T-helper 2 cell treated with Interferon-gamma antibody and Interleukin-4, amounts not matched to agents 5 μg/mL and 100 μg/mL, for 36 hours (primary cell): Measurements from ENCODE around the gene EFNA4.

Experiments used
- DNase-seq: peaks from one replicate; pipeline ENCODE4 v3.0.0; 2021; ENCODE audit warnings: low spot score
- H3K27ac Mint-ChIP-seq: one replicate; pipeline ENCODE4 v1.8.0; 2021; ENCODE audit warnings: mild to moderate bottlenecking, mixed read lengths
- H3K27me3 Mint-ChIP-seq: one replicate; pipeline ENCODE4 v1.8.0; 2021; ENCODE audit warnings: low read depth, mixed read lengths
- H3K36me3 Mint-ChIP-seq: one replicate; pipeline ENCODE4 v1.8.0; 2021; ENCODE audit warnings: low read depth, mixed read lengths
- H3K4me1 Mint-ChIP-seq: one replicate; pipeline ENCODE4 v1.8.0; 2021; ENCODE audit warnings: low read depth, mixed read lengths
- H3K4me3 Mint-ChIP-seq: one replicate; pipeline ENCODE4 v1.8.0; 2022; ENCODE audit warnings: mild to moderate bottlenecking, moderate library complexity, mixed read lengths
- H3K9me3 Mint-ChIP-seq: one replicate; pipeline ENCODE4 v1.8.0; 2021; ENCODE audit warnings: mixed read lengths

The EFNA4 gene

DNA sequence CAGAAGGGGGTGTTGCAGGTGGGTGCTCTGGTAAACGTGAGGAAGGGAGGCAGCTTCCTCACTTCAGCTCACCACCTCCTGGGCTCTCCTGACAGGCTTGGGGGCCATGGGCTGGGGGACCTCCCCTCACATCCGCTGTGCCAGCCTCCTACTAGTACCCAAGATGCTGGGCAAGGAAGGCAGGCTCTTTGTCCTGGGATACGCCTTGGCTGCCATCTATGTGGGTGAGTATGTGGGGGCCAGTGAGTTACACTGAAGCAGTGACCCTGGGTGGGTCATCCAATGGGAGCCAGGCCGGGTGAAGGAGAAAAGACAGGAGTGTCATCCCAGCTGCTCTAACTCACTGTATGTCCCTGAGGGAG, 24.3 kb upstream of the EFNA4 start:
- peaks cover 14% of the 10 kb centered on the region for H3K27me3 Mint-ChIP-seq
- no peaks in the 10 kb centered on the region for H3K4me1 Mint-ChIP-seq
- no peak overlapping the region for H3K27ac Mint-ChIP-seq
- H3K4me3 Mint-ChIP-seq: no peak overlapping the region
- DNase-seq: no peak
- H3K36me3 Mint-ChIP-seq: no peaks in the 10 kb centered on the region
- no peaks in the 10 kb centered on the region for H3K9me3 Mint-ChIP-seq

DNA sequence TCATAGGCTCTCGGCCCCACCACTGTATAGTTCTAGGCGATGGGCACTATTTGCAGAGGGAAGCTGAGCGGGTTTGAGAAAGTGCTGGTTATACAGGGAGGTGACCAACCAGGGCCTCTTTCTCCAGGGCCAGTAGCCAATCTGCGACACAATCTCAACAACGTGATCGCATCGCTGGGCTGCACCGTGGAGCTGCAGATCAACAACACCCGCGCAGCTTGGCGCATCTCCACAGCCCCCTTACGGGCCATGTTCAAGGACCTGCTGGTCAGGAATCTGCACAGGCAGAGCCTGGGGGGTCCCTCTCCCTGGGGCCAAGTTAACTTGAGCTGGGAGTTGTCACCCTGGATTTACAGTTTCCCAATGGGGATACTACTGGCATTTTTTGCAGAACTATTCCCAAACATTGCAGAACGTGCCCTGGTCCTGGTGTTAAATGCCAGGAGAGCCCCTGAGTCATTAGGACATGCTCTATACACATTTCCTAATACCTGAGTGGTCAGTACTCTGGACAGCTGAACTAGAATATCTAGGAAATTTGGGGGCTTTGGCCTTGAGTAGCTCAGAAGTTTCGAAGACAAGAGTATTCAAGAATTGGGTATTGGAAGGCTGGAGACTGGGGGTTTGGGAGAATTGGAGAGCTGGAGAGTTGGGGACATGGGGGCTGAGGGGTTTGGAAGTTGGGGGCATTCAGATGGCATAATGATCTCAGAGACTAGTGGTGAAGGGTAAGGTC, 23.0 kb upstream of the EFNA4 start:
- Mint-ChIP-seq H3K36me3 (no peaks in the 10 kb centered on the region), H3K4me1 (peaks cover 9% of the 10 kb centered on the region), H3K27me3 (peaks cover 12% of the 10 kb centered on the region), H3K27ac (no peak overlapping the region), H3K4me3 (no peak overlapping the region), H3K9me3 (no peaks in the 10 kb centered on the region)
- DNase-seq: no peak

DNA sequence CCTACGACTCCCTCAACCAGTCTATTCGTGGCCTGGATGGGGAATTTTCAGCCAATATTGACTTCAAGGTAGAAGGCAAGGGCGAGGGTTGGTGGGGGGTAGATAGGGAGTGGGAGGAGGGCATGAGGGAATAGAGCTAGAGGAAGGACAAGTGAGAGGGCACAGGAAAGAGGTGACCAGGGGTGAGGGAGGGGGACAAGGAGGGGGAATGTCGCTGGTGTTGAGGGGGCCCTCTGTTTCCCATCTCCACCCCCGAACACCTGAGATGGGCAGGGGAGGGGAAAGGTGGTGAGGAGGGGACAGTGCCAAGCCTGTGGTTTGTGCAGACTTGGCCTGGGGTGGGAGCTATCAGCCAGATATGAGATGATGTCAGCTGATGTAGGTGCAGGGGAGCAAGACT, 20.8 kb upstream of the EFNA4 start:
- Mint-ChIP-seq H3K27me3 (peaks cover 12% of the 10 kb centered on the region), H3K27ac (no peak overlapping the region), H3K4me3 (no peak overlapping the region), H3K9me3 (no peaks in the 10 kb centered on the region), H3K36me3 (no peaks in the 10 kb centered on the region), H3K4me1 (peaks cover 9% of the 10 kb centered on the region)
- no peak for DNase-seq

DNA sequence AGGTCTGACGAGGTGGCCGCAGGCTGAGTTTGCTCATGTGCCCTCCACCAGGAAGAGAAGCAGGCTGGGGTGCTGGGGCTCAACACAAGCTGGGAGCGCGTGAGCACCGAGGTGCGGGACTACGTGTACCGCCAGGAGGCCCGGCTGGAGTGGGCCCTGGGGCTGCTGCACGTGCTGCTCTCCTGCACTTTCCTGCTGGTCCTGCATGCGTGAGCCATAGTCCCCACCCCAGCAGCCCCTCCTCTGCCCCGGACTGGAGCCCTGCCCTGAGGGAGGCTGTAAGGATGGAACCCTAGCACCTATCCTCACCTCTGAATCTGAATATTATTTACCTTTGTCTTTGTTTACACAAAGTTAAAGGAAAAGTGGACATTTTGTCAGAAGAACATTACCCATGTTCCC, 20.2 kb upstream of the EFNA4 start:
- H3K4me3 Mint-ChIP-seq: no peak overlapping the region
- H3K27me3 Mint-ChIP-seq: peaks cover 7% of the 10 kb centered on the region
- H3K27ac Mint-ChIP-seq: no peak overlapping the region
- no peak for DNase-seq
- H3K4me1 Mint-ChIP-seq: peaks cover 9% of the 10 kb centered on the region
- no peaks in the 10 kb centered on the region for H3K36me3 Mint-ChIP-seq
- H3K9me3 Mint-ChIP-seq: no peaks in the 10 kb centered on the region

DNA sequence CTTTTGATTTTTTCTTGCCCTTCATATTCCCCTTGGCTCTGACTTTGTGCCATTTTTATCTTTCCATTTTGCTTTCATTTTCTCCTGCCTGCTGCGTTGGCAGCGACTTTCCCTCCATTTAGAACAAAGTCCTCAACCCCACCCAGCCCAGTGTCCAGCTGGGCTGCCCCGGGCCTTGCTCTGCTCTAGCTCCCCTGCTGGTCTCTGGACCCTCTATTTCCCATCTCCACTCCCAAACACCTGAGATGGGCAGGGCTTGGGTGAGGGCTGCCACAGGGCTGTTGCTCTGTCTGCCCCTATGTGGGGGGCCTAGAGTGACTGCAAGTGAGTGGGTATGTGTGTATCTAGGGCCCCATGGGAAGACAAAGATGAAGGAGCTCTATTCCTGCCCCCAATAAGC, 19.7 kb upstream of the EFNA4 start:
- Mint-ChIP-seq H3K4me3 (no peak overlapping the region), H3K27ac (no peak overlapping the region), H3K4me1 (peaks cover 9% of the 10 kb centered on the region), H3K36me3 (no peaks in the 10 kb centered on the region), H3K27me3 (peaks cover 4% of the 10 kb centered on the region), H3K9me3 (no peaks in the 10 kb centered on the region)
- no peak for DNase-seq

DNA sequence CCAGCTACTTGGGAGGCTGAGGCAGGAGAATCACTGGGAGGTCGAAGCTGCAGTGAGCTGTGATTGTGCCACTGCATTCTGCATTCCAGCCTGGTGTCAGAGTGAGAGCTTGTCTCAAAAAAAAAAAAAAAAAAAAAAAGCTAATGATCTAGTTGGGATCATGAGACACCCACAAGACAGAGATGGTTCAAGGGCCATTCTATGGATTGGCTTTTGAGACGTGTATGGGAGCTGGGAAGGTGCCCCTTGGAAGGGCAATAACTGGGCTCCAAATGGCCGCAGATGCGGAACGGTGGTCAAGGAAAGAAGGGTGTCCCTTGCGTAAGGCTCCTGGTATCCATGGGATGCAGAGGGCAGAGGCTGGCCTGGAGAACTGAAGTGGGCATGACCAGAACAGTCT, 19.2 kb upstream of the EFNA4 start:
- Mint-ChIP-seq H3K9me3 (no peaks in the 10 kb centered on the region), H3K27me3 (peaks cover 4% of the 10 kb centered on the region), H3K27ac (no peak overlapping the region), H3K4me1 (peaks cover 9% of the 10 kb centered on the region), H3K36me3 (no peaks in the 10 kb centered on the region), H3K4me3 (no peak overlapping the region)
- no peak for DNase-seq

DNA sequence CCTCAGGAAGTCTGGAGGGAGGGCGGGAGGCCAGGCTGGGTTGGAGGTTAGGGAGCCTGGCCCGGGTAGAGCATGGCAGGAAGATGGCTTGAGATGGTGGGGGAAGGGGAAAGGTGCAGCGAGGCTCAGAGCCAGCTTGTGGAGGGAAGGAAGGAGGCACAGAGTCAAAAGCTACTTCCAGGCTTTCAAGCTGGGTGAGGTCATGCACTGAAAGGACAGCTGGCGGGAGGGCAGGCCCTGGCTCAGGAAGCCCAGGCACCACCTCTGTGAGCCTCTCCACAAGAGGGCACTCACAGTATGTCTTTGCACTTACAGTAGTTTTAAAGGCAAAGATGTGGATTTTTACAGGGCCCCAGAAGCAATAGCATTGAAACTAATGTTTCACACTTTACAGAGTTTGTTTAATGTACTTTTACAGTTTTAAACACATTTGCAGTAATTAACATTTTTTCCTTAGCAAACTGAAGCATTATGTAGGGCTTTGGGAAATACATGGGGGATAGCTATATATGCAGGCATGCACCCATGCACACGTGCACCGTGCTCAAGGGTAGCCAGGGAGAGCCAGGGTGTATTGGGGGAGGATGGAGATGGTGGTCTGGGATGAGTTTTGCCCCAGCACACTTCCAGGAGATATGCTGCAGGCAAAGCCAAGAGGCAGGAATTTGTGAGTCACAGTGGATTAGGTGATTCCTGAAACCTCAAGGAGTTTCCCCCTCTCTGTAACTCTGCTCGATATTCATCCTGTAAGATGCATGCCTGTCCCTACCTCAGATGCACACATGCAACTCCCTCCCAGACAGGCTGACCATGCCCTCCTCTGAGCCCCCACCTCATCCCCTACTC, 18.5 kb upstream of the EFNA4 start:
- Mint-ChIP-seq H3K36me3 (no peaks in the 10 kb centered on the region), H3K27ac (peak overlapping the region; percentile 18), H3K4me3 (no peak overlapping the region), H3K27me3 (peaks cover 4% of the 10 kb centered on the region), H3K9me3 (no peaks in the 10 kb centered on the region), H3K4me1 (peaks cover 11% of the 10 kb centered on the region)
- DNase-seq: peak; percentile 57

DNA sequence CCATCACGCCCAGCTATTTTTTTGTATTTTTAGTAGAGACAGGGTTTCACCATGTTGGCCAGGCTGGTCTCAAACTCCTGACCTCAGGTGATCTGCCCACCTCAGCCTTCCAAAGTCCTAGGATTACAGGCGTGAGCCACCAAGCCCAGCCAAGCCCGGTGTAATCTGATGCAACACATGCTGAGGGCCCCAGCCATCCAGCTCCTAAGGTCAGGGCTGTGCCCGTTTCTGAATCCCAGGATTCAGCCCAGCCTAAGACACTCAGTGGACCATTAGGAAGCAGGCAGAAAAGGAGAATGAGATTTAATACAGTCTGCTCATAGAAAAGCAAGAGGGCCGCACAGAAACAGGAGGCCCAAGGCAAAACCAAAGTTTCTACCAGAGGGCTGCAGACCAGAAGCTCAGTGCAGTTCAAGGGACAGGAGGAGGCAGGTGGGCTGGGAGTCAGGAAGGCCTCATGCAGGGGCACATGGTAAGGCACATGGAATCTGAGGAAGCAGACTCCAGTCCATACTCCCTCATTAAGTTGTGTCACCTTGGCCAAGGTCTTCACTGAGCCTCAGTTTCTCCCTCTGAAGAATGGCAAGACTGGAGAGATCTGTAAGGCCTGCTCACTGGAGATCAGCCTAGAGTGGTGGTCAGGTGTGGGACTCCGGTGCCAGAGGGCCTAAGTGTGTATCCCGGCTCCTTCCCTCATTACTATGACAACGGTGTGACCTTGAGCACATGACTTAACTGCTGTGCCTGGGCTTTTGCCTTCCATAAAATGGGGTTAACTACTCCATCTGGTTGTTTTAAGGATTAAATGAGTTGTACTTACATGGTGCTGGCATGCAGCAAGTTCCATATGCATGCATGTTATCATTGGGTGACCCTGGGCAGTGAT, 14.8 kb upstream of the EFNA4 start:
- no peak overlapping the region for H3K4me3 Mint-ChIP-seq
- no peaks in the 10 kb centered on the region for H3K36me3 Mint-ChIP-seq
- DNase-seq: no peak
- no peak overlapping the region for H3K27ac Mint-ChIP-seq
- no peaks in the 10 kb centered on the region for H3K9me3 Mint-ChIP-seq
- H3K27me3 Mint-ChIP-seq: no peaks in the 10 kb centered on the region
- peaks cover 29% of the 10 kb centered on the region for H3K4me1 Mint-ChIP-seq

DNA sequence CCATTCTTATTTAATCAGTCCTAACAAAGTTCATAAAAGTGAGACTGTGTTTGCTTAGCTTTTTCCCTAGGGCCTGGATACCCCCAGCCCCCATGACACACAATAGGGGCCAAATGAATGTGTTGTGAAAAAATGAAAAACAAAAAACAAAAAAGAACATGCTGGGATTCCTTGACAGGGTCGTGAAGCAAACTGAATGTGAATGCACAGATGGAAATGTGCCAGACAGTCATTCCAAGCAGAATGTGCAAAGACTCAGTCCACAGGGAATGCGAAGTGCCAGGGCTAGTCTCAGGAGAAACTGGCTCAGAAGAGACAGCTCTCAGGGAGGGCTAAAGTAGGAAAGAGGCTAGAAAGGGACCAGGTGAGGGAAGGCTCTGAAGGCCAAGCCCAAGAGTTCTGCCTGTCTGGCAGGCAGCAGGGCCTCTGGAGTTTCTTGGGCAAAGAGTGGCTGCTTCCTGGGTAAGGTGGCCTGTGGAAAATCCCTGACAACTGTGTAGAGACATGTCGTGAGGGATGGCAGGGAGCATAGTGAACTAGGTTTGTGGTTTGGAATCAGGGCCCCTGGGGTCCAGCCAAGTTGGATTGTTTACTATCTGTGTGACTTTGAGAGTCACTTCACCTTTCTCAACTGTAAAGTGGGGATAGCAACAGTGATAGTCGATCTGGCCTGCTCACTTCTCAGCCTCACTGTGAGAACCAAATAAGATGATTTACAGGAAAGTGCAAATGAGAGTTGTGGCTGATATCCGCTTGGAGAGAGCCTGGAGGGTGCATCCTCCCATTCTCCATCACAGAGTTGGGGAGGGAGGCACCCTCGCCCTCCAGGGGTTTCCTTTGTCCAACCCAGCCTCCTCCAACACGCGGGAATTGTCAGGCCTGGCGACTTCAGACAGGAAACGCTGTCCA, 13.6 kb upstream of the EFNA4 start:
- Mint-ChIP-seq H3K4me3 (peak overlapping the region; percentile 85), H3K9me3 (no peaks in the 10 kb centered on the region), H3K36me3 (no peaks in the 10 kb centered on the region), H3K4me1 (peaks cover 23% of the 10 kb centered on the region), H3K27ac (peak overlapping the region; percentile 85), H3K27me3 (no peaks in the 10 kb centered on the region)
- DNase-seq: no peak

DNA sequence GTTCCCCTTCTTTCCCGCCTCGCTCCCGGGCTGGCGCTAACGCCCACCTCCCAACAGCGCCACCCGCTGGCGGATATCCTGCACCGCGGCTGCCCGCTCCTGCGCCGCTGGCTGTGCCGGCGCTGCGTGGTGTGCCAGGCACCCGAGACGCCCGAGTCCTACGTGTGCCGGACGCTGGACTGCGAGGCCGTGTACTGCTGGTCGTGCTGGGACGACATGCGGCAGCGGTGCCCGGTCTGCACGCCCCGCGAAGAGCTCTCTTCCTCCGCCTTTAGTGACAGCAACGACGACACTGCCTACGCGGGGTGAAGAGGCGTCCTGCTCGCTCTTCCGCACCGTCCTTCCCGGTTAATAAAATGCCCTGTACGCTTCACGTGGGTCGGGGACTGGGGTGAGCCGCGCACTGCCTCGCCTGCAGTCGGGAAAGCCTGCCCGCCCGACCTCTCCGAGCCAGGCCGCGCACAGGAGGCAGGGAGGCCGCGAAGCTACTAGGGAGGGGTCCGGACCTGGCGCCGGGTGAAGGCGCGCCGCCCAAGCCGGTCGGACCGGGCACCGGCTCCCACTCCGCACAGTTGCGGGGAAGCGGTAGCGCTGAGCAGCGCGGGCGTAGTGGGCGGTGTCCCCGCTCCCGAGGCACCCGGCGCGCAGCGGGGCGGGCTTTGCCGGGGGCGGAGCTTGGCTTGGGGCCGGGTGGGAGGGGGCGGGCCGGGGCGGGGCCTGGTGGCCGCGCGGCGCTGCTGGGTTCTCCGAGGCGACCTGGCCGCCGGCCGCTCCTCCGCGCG, 12.8 kb upstream of the EFNA4 start, which contains the start of gene ADAM15:
TSS of gene ADAM15 (plus strand) at position 757 of the 782 bp plus-strand sequence. CDS start 71 bp downstream, outside the sequence.
- peaks cover 19% of the 10 kb centered on the region for H3K4me1 Mint-ChIP-seq
- peak within 1 kb of the TSS; percentile 85 for H3K27ac Mint-ChIP-seq
- H3K4me3 Mint-ChIP-seq: peak within 1 kb of the TSS; percentile 88
- H3K36me3 Mint-ChIP-seq: peaks cover 3% of the 10 kb centered on the region
- no peaks in the 10 kb centered on the region for H3K9me3 Mint-ChIP-seq
- no peaks in the 10 kb centered on the region for H3K27me3 Mint-ChIP-seq
- peak; percentile 82 for DNase-seq

DNA sequence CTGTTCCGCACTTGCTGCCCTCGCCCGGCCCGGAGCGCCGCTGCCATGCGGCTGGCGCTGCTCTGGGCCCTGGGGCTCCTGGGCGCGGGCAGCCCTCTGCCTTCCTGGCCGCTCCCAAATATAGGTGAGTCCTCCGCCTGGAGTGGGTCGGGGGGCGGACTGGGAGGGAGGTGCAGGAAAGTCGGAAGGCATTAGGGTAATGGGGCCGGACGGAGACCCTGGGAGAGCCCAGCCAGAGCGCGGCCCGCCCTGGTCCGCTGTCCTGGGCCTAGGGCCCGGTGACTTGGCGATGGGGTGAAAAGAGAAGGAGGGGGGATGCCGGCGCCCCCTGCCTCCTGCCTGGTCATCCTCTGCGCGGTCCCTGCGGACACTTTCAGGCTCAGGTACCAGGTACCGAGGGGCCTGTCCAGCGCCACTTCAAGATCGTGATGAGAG, 12.2 kb upstream of the EFNA4 start:
- H3K27ac Mint-ChIP-seq: no peak overlapping the region
- H3K9me3 Mint-ChIP-seq: no peaks in the 10 kb centered on the region
- no peaks in the 10 kb centered on the region for H3K27me3 Mint-ChIP-seq
- DNase-seq: no peak
- H3K4me3 Mint-ChIP-seq: peak overlapping the region; percentile 88
- peaks cover 19% of the 10 kb centered on the region for H3K4me1 Mint-ChIP-seq
- peaks cover 3% of the 10 kb centered on the region for H3K36me3 Mint-ChIP-seq

DNA sequence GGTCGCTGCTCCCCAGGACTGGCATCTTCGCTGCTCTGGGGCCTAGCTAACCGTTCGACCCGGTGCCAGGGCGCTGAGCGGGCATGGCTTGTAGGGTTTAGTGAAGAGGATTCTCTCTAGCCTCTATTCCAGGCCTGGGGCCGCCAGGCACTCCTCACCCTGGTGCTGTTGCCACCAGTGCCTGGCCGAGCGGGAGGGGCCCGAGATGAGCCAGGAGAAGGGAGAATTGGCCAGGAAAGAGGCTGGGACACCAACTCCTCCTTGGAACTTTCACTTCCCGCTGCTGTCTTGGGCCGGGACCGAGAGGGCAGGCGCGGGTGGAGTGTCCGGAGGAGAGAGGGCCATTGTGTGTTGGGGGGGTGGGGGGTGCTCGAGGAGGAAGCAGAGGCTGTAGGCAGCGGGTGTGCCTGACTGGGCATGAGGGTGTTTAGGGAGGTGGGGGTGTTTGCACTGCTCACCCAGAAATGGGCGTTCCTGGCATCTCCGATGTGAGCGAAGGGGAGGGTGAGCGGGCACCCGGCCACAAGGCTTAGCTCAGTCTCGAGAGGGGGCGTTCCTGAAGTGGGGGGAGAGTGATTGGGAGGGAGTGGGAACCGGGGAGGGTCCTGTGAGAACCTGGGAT, 11.7 kb upstream of the EFNA4 start:
- peak; percentile 30 for DNase-seq
- Mint-ChIP-seq H3K27me3 (no peaks in the 10 kb centered on the region), H3K9me3 (no peaks in the 10 kb centered on the region), H3K4me1 (peaks cover 19% of the 10 kb centered on the region), H3K27ac (peak overlapping the region; percentile 70), H3K4me3 (peak overlapping the region; percentile 88), H3K36me3 (peaks cover 3% of the 10 kb centered on the region)
